Smooth muscle cell (in vitro differentiated cells): Measurements from ENCODE around the gene MED15. TPM values are rescaled to one million over a fixed set of nuclear protein-coding genes. Genes with fewer than 3 reads are reported as not detected.
"Not testable (repeated sequence)": the region's sequence is repeated elsewhere in the genome, so short reads cannot be mapped to it uniquely, and the experiment has no call there.

Experiments used
- DNase-seq: peaks from one replicate; lab custom pipeline; 2025; ENCODE audit not compliant: unreplicated experiment; lab: John Stamatoyannopoulos, UW
- H2AFZ ChIP-seq: fragments of 200-600 bp; sonication (generic); 2 replicates; pipeline ENCODE4 v1.6.0; 2016; ENCODE audit warnings: antibody characterized with exemption, low read depth, mild to moderate bottlenecking
- H3F3A ChIP-seq: fragments of 200-600 bp; sonication (generic); 2 replicates; pipeline ENCODE4 v1.6.0; 2017; ENCODE audit warnings: antibody characterized with exemption, low read depth
- H3K27ac ChIP-seq: fragments of 200-600 bp; sonication (generic); 2 replicates; pipeline ENCODE4 v1.5.1; 2016; ENCODE audit warnings: low read depth, mild to moderate bottlenecking
- H3K27me3 ChIP-seq: fragments of 200-600 bp; sonication (generic); 2 replicates; pipeline ENCODE4 v1.6.1; 2016; ENCODE audit warnings: low read depth, mild to moderate bottlenecking
- H3K36me3 ChIP-seq: fragments of 200-600 bp; sonication (generic); 2 replicates; pipeline ENCODE4 v1.5.1; 2016; ENCODE audit warnings: low read depth
- H3K4me1 ChIP-seq: fragments of 200-600 bp; sonication (generic); 2 replicates; pipeline ENCODE4 v1.5.1; 2016; ENCODE audit warnings: low read depth
- H3K4me2 ChIP-seq: fragments of 200-600 bp; sonication (generic); 2 replicates; pipeline ENCODE4 v1.6.0; 2016; ENCODE audit warnings: mild to moderate bottlenecking
- H3K4me3 ChIP-seq: fragments of 200-600 bp; sonication (generic); 2 replicates; pipeline ENCODE4 v1.5.1; 2016; ENCODE audit warnings: mild to moderate bottlenecking
- H3K79me2 ChIP-seq: fragments of 200-600 bp; sonication (generic); 2 replicates; pipeline ENCODE4 v1.6.0; 2016; ENCODE audit warnings: low read depth, mild to moderate bottlenecking
- H3K9ac ChIP-seq: fragments of 200-600 bp; sonication (generic); 2 replicates; pipeline ENCODE4 v1.6.0; 2016; ENCODE audit warnings: low read depth
- H3K9me3 ChIP-seq: fragments of 200-600 bp; sonication (generic); replicated peaks from 2 replicates; pipeline ENCODE4 v1.5.1; 2016; ENCODE audit warnings: low read depth
- H4K20me1 ChIP-seq: fragments of 200-600 bp; sonication (generic); 2 replicates; pipeline ENCODE4 v1.6.0; 2016; ENCODE audit warnings: low read depth
- CTCF ChIP-seq: fragments of 200-600 bp; sonication (generic); IDR thresholded peaks from 2 replicates; pipeline ENCODE4 v1.5.1; 2017; ENCODE audit warnings: borderline replicate concordance, mild to moderate bottlenecking, antibody characterized with exemption; ENCODE audit not compliant: insufficient read depth, poor library complexity, severe bottlenecking
- WGBS: methylation state at CpG from one replicate; pipeline ENCODE4 v1.1.7; 2016; ENCODE audit warnings: low lambda C conversion rate; 5-methylcytosine and 5-hydroxymethylcytosine counted together
- polyA plus RNA-seq: library from polyadenylated mRNA; unstranded; fragments of >200 nt; fragmentation: Nextera tagmentation; extraction: Ambion mirVana; gene quantifications from 2 replicates; pipeline ENCODE4 v1.2.1, GENCODE V29; 2016
- total RNA-seq: library from RNA; depleted of rRNA; stranded (reverse); fragments of >200 nt; gene quantifications from 2 replicates; pipeline ENCODE4 v1.2.3, GENCODE V29; 2014

The MED15 gene
- total and polyA plus RNA-seq, 2 experiments from 2014 or later, result 25.3 to 70.5 TPM

GRCh38 chr22:20469110-20469868 is 38.1 kb upstream of the MED15 start:
- Histone ChIP-seq H4K20me1 (peaks cover 17% of the 10 kb centered on the region), H3F3A (no peaks in the 10 kb centered on the region), H3K4me3 (no peak overlapping the region), H3K36me3 (no peaks in the 10 kb centered on the region), H3K4me2 (no peak overlapping the region), H3K9me3 (no peaks in the 10 kb centered on the region), H2AFZ (no peak overlapping the region), H3K79me2 (no peaks in the 10 kb centered on the region), H3K4me1 (no peaks in the 10 kb centered on the region), H3K27me3 (no peaks in the 10 kb centered on the region), H3K27ac (no peak overlapping the region), H3K9ac (no peak overlapping the region)
- DNase-seq, result no peak
- WGBS, result 97% methylated on average over 6 of the region's 6 CpGs
- no peak for TF ChIP-seq CTCF

GRCh38 chr22:20470525-20470924 is 36.9 kb upstream of the MED15 start:
- not testable (repeated sequence) for DNase-seq, H3K27me3 ChIP-seq, H3K36me3 ChIP-seq, H3K9ac ChIP-seq, H3F3A ChIP-seq, H3K27ac ChIP-seq, H2AFZ ChIP-seq, H3K4me3 ChIP-seq, H3K4me2 ChIP-seq, H3K79me2 ChIP-seq, H3K4me1 ChIP-seq, H3K9me3 ChIP-seq
- H4K20me1 ChIP-seq, result peaks cover 22% of the 10 kb centered on the region
- WGBS, result 100% methylated on average over 2 of the region's 2 CpGs

GRCh38 chr22:20471126-20471833 is 36.1 kb upstream of the MED15 start:
- Histone ChIP-seq H3K4me3 (no peak overlapping the region), H4K20me1 (peaks cover 29% of the 10 kb centered on the region), H3K4me2 (no peak overlapping the region), H3F3A (no peaks in the 10 kb centered on the region), H3K9ac (no peak overlapping the region), H2AFZ (no peak overlapping the region), H3K79me2 (no peaks in the 10 kb centered on the region), H3K36me3 (no peaks in the 10 kb centered on the region), H3K27me3 (no peaks in the 10 kb centered on the region), H3K27ac (no peak overlapping the region), H3K4me1 (no peaks in the 10 kb centered on the region), H3K9me3 (no peaks in the 10 kb centered on the region)
- 99% methylated on average over 9 of the region's 9 CpGs for WGBS
- no peak for TF ChIP-seq CTCF
- no peak for DNase-seq

- Histone ChIP-seq H3K4me3 (no peak overlapping the region), H3K9me3 (no peaks in the 10 kb centered on the region), H4K20me1 (peaks cover 29% of the 10 kb centered on the region), H3K4me2 (no peak overlapping the region), H3F3A (no peaks in the 10 kb centered on the region), H3K27ac (no peak overlapping the region), H3K4me1 (no peaks in the 10 kb centered on the region), H3K79me2 (no peaks in the 10 kb centered on the region), H3K27me3 (no peaks in the 10 kb centered on the region), H3K36me3 (no peaks in the 10 kb centered on the region), H3K9ac (no peak overlapping the region), H2AFZ (no peak overlapping the region)
- DNase-seq, result no peak
- TF ChIP-seq CTCF, result no peak
- WGBS, result 94% methylated on average over 11 of the region's 11 CpGs
Observed at GRCh38 chr22:20472629-20473442, 34.6 kb upstream of the MED15 start.
